Hematopoietic multipotent progenitor cell treated with erythropoietin and hydrocortisone succinate and interleukin-3 and kit ligand, for 6 days (in vitro differentiated cells): ENCODE measurements around the gene CHST9.
"Not testable (repeated sequence)": the region's sequence is repeated elsewhere in the genome, so short reads cannot be mapped to it uniquely, and the experiment has no call there.

Source experiments
- DNase-seq: peaks from one replicate; pipeline ENCODE4 v3.0.0-alpha.2; 2015

Gene CHST9

GRCh38 chr18:27185025-27185763 lies at the start of gene CHST9:
Gene CHST9, minus strand, starts transcription at chr18:27185308. Its CDS starts 42,499 bp downstream, at chr18:27142809.
- no peak for DNase-seq

GRCh38 chr18:27232355-27232754 lies 47.2 kb upstream of the CHST9 start:
- DNase-seq: not testable (repeated sequence)

- DNase-seq: not testable (repeated sequence)
Observed at GRCh38 chr18:27231671-27232070, 46.6 kb upstream of the CHST9 start.

GRCh38 chr18:27231221-27231620 lies 46.1 kb upstream of the CHST9 start:
- not testable (repeated sequence) for DNase-seq

- no peak for DNase-seq
Observed at GRCh38 chr18:27227721-27228120, 42.6 kb upstream of the CHST9 start.

- no peak for DNase-seq
Observed at GRCh38 chr18:27226556-27227075, 41.5 kb upstream of the CHST9 start.

- DNase-seq: no peak
Observed at GRCh38 chr18:27225947-27226481, 40.9 kb upstream of the CHST9 start.

- DNase-seq: no peak
Observed at GRCh38 chr18:27223526-27224291, 38.6 kb upstream of the CHST9 start.

- DNase-seq: no peak
Observed at GRCh38 chr18:27214831-27215230, 29.7 kb upstream of the CHST9 start.

- no peak for DNase-seq
Observed at GRCh38 chr18:27213123-27213717, 28.1 kb upstream of the CHST9 start.

- no peak for DNase-seq
Observed at GRCh38 chr18:27211569-27211968, 26.5 kb upstream of the CHST9 start.

- no peak for DNase-seq
Observed at GRCh38 chr18:27206411-27206810, 21.3 kb upstream of the CHST9 start.

GRCh38 chr18:27202741-27203140 lies 17.6 kb upstream of the CHST9 start:
- no peak for DNase-seq

GRCh38 chr18:27198036-27198435 lies 12.9 kb upstream of the CHST9 start:
- no peak for DNase-seq

GRCh38 chr18:27188309-27188708 lies 3.2 kb upstream of the CHST9 start:
- no peak for DNase-seq

- DNase-seq: no peak
Observed at GRCh38 chr18:27185897-27186296, 789 bp upstream of the CHST9 start.

GRCh38 chr18:27184115-27185024 lies 738 bp downstream of the CHST9 start:
- DNase-seq: no peak

GRCh38 chr18:27181726-27182125 lies 3.4 kb downstream of the CHST9 start:
- no peak for DNase-seq

GRCh38 chr18:27178424-27178823 lies 6.7 kb downstream of the CHST9 start:
- no peak for DNase-seq

GRCh38 chr18:27175914-27176313 lies 9.2 kb downstream of the CHST9 start:
- DNase-seq: no peak

GRCh38 chr18:27175245-27175644 lies 9.9 kb downstream of the CHST9 start:
- no peak for DNase-seq

- no peak for DNase-seq
Observed at GRCh38 chr18:27171993-27172392, 13.1 kb downstream of the CHST9 start.
